ENCODE data around the gene TNIK. TPM values are rescaled to one million over a fixed set of nuclear protein-coding genes. Genes with fewer than 3 reads are reported as not detected.

TNIK gene
- total and polyA plus RNA-seq, 2 experiments from 2014 or later = 7.4 to 13.8 TPM

- H2AFZ ChIP-seq = no peak overlapping the region
- DNase-seq (ENCODE audit: low spot score) = no peak
These were observed 102.5 kb downstream of the TNIK start for GRCh38 chr3:171357721-171358120.

DNA sequence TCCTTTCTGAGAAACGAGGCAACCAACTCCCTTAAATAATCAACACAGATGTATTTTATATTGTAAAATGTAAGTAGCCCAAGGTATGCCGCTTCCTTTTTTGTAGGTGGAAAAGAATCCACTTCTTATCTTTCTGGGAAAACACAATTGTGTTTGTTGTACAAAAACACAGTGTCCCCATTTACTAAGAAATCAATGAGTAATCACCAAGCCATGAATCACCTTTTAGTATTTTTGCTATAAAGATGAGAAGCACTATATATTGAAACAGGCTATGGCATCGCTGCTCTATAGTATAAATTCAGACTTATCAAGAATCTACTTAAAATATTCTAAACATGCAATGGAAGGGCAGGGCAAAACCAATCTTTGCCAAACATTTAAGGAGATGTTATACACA lies 104.0 kb downstream of the TNIK start:
- peaks cover 32% of the 10 kb centered on the region for H3K4me1 ChIP-seq (ENCODE audit: insufficient read depth)
- H3K79me2 ChIP-seq = peaks cover 22% of the 10 kb centered on the region
- no peaks in the 10 kb centered on the region for H3K9me2 ChIP-seq (replicated peaks; ENCODE audit: insufficient read depth)
- H4K20me1 ChIP-seq (ENCODE audit: insufficient read depth, poor library complexity, severe bottlenecking) = no peaks in the 10 kb centered on the region
- WGBS (ENCODE audit: low lambda C conversion rate, missing lambda C conversion rate) = 71% methylated on average over 3 of the region's 3 CpGs
- no peaks in the 10 kb centered on the region for H3K36me3 ChIP-seq (replicated peaks; ENCODE audit: insufficient read depth, low read depth)
- no peaks in the 10 kb centered on the region for H3K27me3 ChIP-seq
- H3K4me2 ChIP-seq = peak overlapping the region; percentile 25
- no peak for DNase-seq (ENCODE audit: low spot score)
- H3K27ac ChIP-seq = no peak overlapping the region
- no peak overlapping the region for H2AFZ ChIP-seq
- H3K4me3 ChIP-seq = no peak overlapping the region
- no peaks in the 10 kb centered on the region for H3K9me3 ChIP-seq (ENCODE audit: low read depth)
- TF ChIP-seq EZH2 (IDR thresholded peaks at IDR 0.05; ENCODE audit: borderline replicate concordance) (no peak), EZH2phosphoT487 (IDR thresholded peaks at IDR 0.05; ENCODE audit: low read depth, severe bottlenecking, unreplicated experiment) (no peak)
- TF ChIP-seq, protein P1, sequence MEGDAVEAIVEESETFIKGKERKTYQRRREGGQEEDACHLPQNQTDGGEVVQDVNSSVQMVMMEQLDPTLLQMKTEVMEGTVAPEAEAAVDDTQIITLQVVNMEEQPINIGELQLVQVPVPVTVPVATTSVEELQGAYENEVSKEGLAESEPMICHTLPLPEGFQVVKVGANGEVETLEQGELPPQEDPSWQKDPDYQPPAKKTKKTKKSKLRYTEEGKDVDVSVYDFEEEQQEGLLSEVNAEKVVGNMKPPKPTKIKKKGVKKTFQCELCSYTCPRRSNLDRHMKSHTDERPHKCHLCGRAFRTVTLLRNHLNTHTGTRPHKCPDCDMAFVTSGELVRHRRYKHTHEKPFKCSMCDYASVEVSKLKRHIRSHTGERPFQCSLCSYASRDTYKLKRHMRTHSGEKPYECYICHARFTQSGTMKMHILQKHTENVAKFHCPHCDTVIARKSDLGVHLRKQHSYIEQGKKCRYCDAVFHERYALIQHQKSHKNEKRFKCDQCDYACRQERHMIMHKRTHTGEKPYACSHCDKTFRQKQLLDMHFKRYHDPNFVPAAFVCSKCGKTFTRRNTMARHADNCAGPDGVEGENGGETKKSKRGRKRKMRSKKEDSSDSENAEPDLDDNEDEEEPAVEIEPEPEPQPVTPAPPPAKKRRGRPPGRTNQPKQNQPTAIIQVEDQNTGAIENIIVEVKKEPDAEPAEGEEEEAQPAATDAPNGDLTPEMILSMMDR (IDR thresholded peaks at IDR 0.05; ENCODE audit: poor library complexity) = no peak

More at GRCh38 chr3:171357721-171358120, 102.5 kb downstream of the TNIK start:
- H3K4me3 ChIP-seq = no peak overlapping the region
- WGBS (ENCODE audit: low lambda C conversion rate, missing lambda C conversion rate) = 91% methylated on average over 8 of the region's 8 CpGs
- no peaks in the 10 kb centered on the region for H3K9me3 ChIP-seq (ENCODE audit: low read depth)
- no peaks in the 10 kb centered on the region for H3K9me2 ChIP-seq (replicated peaks; ENCODE audit: insufficient read depth)
- peak overlapping the region; percentile 53 for H3K27ac ChIP-seq
- H4K20me1 ChIP-seq (ENCODE audit: insufficient read depth, poor library complexity, severe bottlenecking) = no peaks in the 10 kb centered on the region
- H3K36me3 ChIP-seq (replicated peaks; ENCODE audit: insufficient read depth, low read depth) = no peaks in the 10 kb centered on the region
- H3K79me2 ChIP-seq = peaks cover 28% of the 10 kb centered on the region
- no peak for TF ChIP-seq EZH2 (IDR thresholded peaks at IDR 0.05; ENCODE audit: borderline replicate concordance)
- TF ChIP-seq, protein P1 (IDR thresholded peaks at IDR 0.05; ENCODE audit: poor library complexity) = no peak
- no peak for TF ChIP-seq EZH2phosphoT487 (IDR thresholded peaks at IDR 0.05; ENCODE audit: low read depth, severe bottlenecking, unreplicated experiment)
- H3K4me2 ChIP-seq = no peak overlapping the region
- H3K4me1 ChIP-seq (ENCODE audit: insufficient read depth) = peaks cover 32% of the 10 kb centered on the region
- no peaks in the 10 kb centered on the region for H3K27me3 ChIP-seq

DNA sequence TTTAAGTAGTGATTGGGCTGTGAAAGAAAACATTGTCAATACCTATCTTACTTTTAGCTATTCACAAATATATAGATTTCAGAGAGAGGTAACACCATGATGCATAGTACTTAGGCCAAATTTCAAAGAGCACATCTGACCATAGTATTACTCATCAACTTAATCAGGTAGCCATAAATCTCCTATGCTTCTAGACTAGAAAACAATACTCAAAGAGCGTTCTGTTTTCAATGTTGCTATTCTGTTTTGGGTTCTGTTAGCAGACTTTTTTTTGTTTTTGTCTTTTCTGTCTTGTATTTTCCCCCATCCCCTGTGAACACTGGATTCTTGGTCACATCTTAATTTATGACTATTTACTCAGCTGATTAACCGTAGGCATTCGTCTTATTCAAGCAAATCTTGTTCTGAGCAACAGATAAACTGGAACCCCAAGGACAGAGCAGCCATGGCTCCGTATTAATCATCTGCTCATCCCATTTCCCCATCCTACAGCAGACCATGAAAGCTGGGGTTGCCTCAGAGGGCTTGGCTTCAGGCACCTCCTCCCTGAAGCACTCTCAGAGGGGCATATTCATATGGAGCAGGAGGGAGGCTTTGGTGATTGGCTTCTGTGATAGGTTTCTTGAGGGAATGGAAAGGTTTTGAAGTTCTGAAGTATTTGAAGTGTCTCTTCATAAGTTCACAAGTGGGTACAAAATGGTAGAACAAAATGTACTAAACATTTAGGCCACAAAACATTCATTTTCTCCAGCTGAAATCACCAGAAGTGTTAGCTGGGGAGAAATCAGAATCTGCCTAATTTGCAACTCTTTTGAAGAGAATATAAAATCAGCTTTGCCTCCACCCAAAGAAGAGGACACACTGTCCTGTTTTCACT lies 105.3 kb downstream of the TNIK start:
- WGBS (ENCODE audit: low lambda C conversion rate, missing lambda C conversion rate) = 67% methylated on average over 4 of the region's 4 CpGs
- Histone ChIP-seq H3K27me3 (no peaks in the 10 kb centered on the region), H3K27ac (peak overlapping the region; percentile 7), H3K79me2 (peaks cover 9% of the 10 kb centered on the region), H3K36me3 (replicated peaks; ENCODE audit: insufficient read depth, low read depth) (no peaks in the 10 kb centered on the region), H3K9me3 (ENCODE audit: low read depth) (no peaks in the 10 kb centered on the region), H4K20me1 (ENCODE audit: insufficient read depth, poor library complexity, severe bottlenecking) (no peaks in the 10 kb centered on the region), H2AFZ (no peak overlapping the region), H3K4me3 (no peak overlapping the region), H3K4me1 (ENCODE audit: insufficient read depth) (peaks cover 32% of the 10 kb centered on the region), H3K9me2 (replicated peaks; ENCODE audit: insufficient read depth) (no peaks in the 10 kb centered on the region), H3K4me2 (peak overlapping the region; percentile 16)
- no peak for DNase-seq (ENCODE audit: low spot score)
- TF ChIP-seq, protein P1 (IDR thresholded peaks at IDR 0.05; ENCODE audit: poor library complexity) = no peak
- TF ChIP-seq EZH2 (IDR thresholded peaks at IDR 0.05; ENCODE audit: borderline replicate concordance) (no peak), EZH2phosphoT487 (IDR thresholded peaks at IDR 0.05; ENCODE audit: low read depth, severe bottlenecking, unreplicated experiment) (no peak)

Measured in hepatocyte (in vitro differentiated cells).